ENCODE measurements around the gene RPS6KA2. TPM values are rescaled to one million over a fixed set of nuclear protein-coding genes. Genes with fewer than 3 reads are reported as not detected.

Gene RPS6KA2
- total and polyA plus RNA-seq, 2 donors (not counting 3 experiments of a cell fraction or from before 2014, with no cell fraction given): 54.5 to 75.8 TPM

GRCh38 chr6:166562726-166563125, 64.3 kb downstream of the RPS6KA2 start:
- dilution Hi-C loops (cut with MboI; ENCODE audit: extremely low pct_ligation_motif_present, low sequenced_read_pairs): no loop called here

More at GRCh38 chr6:166562726-166563125, 64.3 kb downstream of the RPS6KA2 start:
- H3K9me3 ChIP-seq (replicated peaks; ENCODE audit: control insufficient read depth, insufficient read depth, low read length): no peaks in the 10 kb centered on the region
- H3K27me3 ChIP-seq (ENCODE audit: control insufficient read depth in 2 of 2, insufficient read depth in 2 of 2, low read length in 2 of 2): no peaks in the 10 kb centered on the region
- POLR2A ChIA-PET: no interaction called here
- FAIRE-seq (no peak), DNase-seq (ENCODE audit: low read depth, low spot score) (no peak)
- H3K36me3 ChIP-seq (ENCODE audit: control insufficient read depth in 2 of 2, extremely low read depth in 1 of 2, insufficient read depth in 2 of 2, low read length in 2 of 2): peaks cover 2 to 5% of the 10 kb centered on the region in 2 experiments
- no peaks in the 10 kb centered on the region for H4K20me1 ChIP-seq (replicated peaks; ENCODE audit: control insufficient read depth, extremely low read depth, insufficient read depth, low read length)
- no peaks in the 10 kb centered on the region for H3K9me1 ChIP-seq (replicated peaks; ENCODE audit: control insufficient read depth, extremely low read depth, insufficient read depth, low read length)
- H3K9ac ChIP-seq (replicated peaks; ENCODE audit: extremely low read depth, insufficient read depth, low read length): no peak overlapping the region
- peaks cover 31% of the 10 kb centered on the region for H3K4me1 ChIP-seq (ENCODE audit: control insufficient read depth, extremely low read depth, insufficient read depth, low read length)
- CTCF ChIA-PET: interaction anchor here (0.9 kb wide), 1 partner anchor 10 kb away, joined by 3 read pairs; no protein-coding TSS in a partner anchor
- intact Hi-C loops (cut with micrococcal nuclease): no loop called here
- TF ChIP-seq POLR2A (IDR thresholded peaks at IDR 0.05; ENCODE audit: low read depth, low read length) (no peak), CTCF (IDR thresholded peaks at IDR 0.05; ENCODE audit: extremely low read depth in 1 of 2, insufficient read depth in 1 of 2, low read depth in 1 of 2, low read length in 2 of 2) (no peak), JUN (IDR thresholded peaks at IDR 0.05; ENCODE audit: borderline replicate concordance, insufficient read depth, insufficient read length, low read depth) (no peak), MYC (IDR thresholded peaks at IDR 0.05; ENCODE audit: low read depth, low read length) (no peak), EZH2 (IDR thresholded peaks at IDR 0.05; ENCODE audit: borderline replicate concordance, low read depth, low read length, severe bottlenecking) (no peak), GATA2 (IDR thresholded peaks at IDR 0.05; ENCODE audit: insufficient read depth, insufficient read length, low read depth, low read length) (no peak), MAX (IDR thresholded peaks at IDR 0.05; ENCODE audit: insufficient read depth, insufficient read length) (no peak), FOS (IDR thresholded peaks at IDR 0.05; ENCODE audit: borderline replicate concordance, insufficient read depth, low read length) (no peak), POLR2AphosphoS5 (IDR thresholded peaks at IDR 0.05; ENCODE audit: insufficient read depth, low read depth, low read length) (no peak)
- peaks cover 10% of the 10 kb centered on the region for H3K79me2 ChIP-seq (ENCODE audit: control insufficient read depth, insufficient read depth, low read length)
- H3K4me3 ChIP-seq (replicated peaks in 1 of 3; ENCODE audit: insufficient read depth in 1 of 3, low read depth in 1 of 3, low read length in 3 of 3): no peak overlapping the region
- no peak overlapping the region for H3K4me2 ChIP-seq (ENCODE audit: insufficient read depth, low read length)
- H2AFZ ChIP-seq (ENCODE audit: low read depth, low read length): no peak overlapping the region
- no TSS peak for BruUV-seq (replicated peaks)
- no peak overlapping the region for H3K27ac ChIP-seq (ENCODE audit: insufficient read depth, low read depth, low read length)

Measured in endothelial cell of umbilical vein (primary cell).